ENCODE data around the gene ARMC9. TPM values are rescaled to one million over a fixed set of nuclear protein-coding genes. Genes with fewer than 3 reads are reported as not detected.

Gene ARMC9
- total RNA-seq, 1 experiment from 2014 or later: 16.4 TPM

DNA sequence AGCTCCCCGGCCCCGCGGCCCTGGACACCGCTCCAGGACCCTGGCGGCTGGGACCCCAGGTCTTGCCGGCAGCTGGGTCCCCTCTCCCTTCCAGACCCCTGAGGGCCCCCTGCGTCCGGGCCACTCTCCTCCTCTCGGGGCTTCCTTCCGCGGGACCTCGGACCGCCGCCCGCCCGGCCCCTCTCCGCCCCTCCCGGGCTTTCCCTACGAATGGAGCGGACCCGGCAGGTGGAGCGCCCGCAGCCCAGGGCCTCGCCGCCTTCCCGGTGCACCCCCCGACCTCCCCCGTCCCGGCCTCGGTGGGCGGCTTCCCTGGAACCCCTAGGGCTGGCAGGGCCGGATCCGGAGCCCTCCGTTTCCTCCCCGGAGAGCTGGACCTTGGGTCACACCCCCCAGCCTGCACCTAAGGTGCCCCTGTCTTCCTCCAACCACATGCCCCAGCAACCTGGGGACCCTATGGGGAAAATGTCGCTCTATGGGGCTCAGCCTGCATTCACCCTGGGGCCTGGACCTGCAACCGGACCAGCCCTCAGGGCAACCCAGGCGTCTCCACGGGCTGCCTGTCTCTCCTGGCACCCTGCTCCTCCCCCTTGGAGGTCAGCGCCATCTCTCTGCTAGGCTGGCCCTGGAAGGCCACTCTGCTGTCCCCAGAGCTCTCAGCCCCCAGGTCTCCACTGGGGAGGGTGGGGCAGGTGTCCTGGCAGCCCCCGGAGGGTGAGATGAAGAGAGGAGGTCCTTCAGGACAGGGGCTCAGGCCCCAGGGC lies 197.8 kb downstream of the ARMC9 start:
- no peak overlapping the region for H2AFZ ChIP-seq (ENCODE audit: low read depth, low read length, poor library complexity, severe bottlenecking)
- H3K9me3 ChIP-seq (ENCODE audit: control insufficient read depth in 1 of 2, insufficient read depth in 1 of 2, low read depth in 1 of 2, low read length in 2 of 2): no peaks in the 10 kb centered on the region
- ATAC-seq (peak; percentile 26), DNase-seq (ENCODE audit: low read depth, low spot score) (no peak)
- H3K79me2 ChIP-seq (ENCODE audit: insufficient read depth, low read length): no peaks in the 10 kb centered on the region
- RAD21 ChIA-PET (ENCODE audit: low non-redundant PET in 1 of 2, low total read pairs in 2 of 2, uncharacterized antibody in 2 of 2, unreplicated experiment in 2 of 2): no interaction called here
- H3K27me3 ChIP-seq (ENCODE audit: insufficient read depth, low read length): no peaks in the 10 kb centered on the region
- no peaks in the 10 kb centered on the region for H4K20me1 ChIP-seq (ENCODE audit: insufficient read depth)
- peak overlapping the region; percentile 93 for H3K4me2 ChIP-seq (ENCODE audit: low read length)
- no peak overlapping the region; the same call in 1 of the 2 replicates for H3K27ac ChIP-seq (ENCODE audit: low read depth, low read length)
- intact Hi-C loops (cut with micrococcal nuclease): no loop called here
- no peaks in the 10 kb centered on the region for H3K36me3 ChIP-seq (ENCODE audit: control insufficient read depth in 1 of 2, insufficient read depth in 2 of 2, low read length in 2 of 2)
- CTCF ChIA-PET: interaction anchor here (0.7 to 1.6 kb wide), 2 partner anchors 9 kb away, joined by 3 to 4 read pairs; no protein-coding TSS in a partner anchor
- H3K4me3 ChIP-seq (replicated peaks in 1 of 2; ENCODE audit: low read depth in 1 of 2, low read length in 2 of 2): peak overlapping the region; percentile 52 to 62
- H3K9ac ChIP-seq (ENCODE audit: low read length): peak overlapping the region; percentile 61
- peaks cover 10 to 30% of the 10 kb centered on the region in 2 experiments for H3K4me1 ChIP-seq (ENCODE audit: control insufficient read depth in 1 of 2, insufficient read depth in 2 of 2, low read length in 2 of 2)
- TF ChIP-seq CEBPB (IDR thresholded peaks at IDR 0.05; ENCODE audit: low read depth) (no peak), POLR2AphosphoS5 (IDR thresholded peaks at IDR 0.05; ENCODE audit: low read depth, low read length) (no peak), SP1 (IDR thresholded peaks at IDR 0.05; ENCODE audit: low read depth) (no peak), EZH2phosphoT487 (IDR thresholded peaks at IDR 0.05; ENCODE audit: borderline replicate concordance) (no peak), SRF (IDR thresholded peaks at IDR 0.05; ENCODE audit: low read depth) (no peak), REST (IDR thresholded peaks at IDR 0.05; ENCODE audit: low read depth) (no peak), ZBTB33 (IDR thresholded peaks at IDR 0.05; ENCODE audit: extremely low read depth, insufficient replicate concordance, low read length) (no peak), EZH2 (IDR thresholded peaks at IDR 0.05) (no peak)
- TF ChIP-seq, protein P1, sequence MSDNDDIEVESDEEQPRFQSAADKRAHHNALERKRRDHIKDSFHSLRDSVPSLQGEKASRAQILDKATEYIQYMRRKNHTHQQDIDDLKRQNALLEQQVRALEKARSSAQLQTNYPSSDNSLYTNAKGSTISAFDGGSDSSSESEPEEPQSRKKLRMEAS (IDR thresholded peaks at IDR 0.05): no peak
- POLR2A ChIA-PET: no interaction called here
- no peaks in the 10 kb centered on the region for H3K9me2 ChIP-seq (ENCODE audit: insufficient read depth)
- no TSS peak for BruUV-seq (replicated peaks)
